GM23338 (cell line): ENCODE measurements around the gene NIPSNAP3A. TPM values are rescaled to one million over a fixed set of nuclear protein-coding genes. Genes with fewer than 3 reads are reported as not detected.
A peak's percentile ranks its signal among the peaks of the same experiment; 100 is the strongest.

Experiments
- ATAC-seq: fragments of 200-7000 bp; cut with Tn5 transposase; 3 replicates; pipeline ENCODE4 v1.9.1; 2020
- DNase-seq: peaks from one replicate; pipeline ENCODE4 v3.0.0-alpha.2; 2015; ENCODE audit warnings: low spot score
- H2AFZ ChIP-seq: fragments of 200-600 bp; sonication (generic); 2 replicates; pipeline ENCODE4 v1.8.0; 2016; ENCODE audit warnings: antibody characterized with exemption, mild to moderate bottlenecking, moderate library complexity
- H3F3A ChIP-seq: fragments of 200-600 bp; sonication (generic); replicated peaks from 2 replicates; pipeline ENCODE4 v1.8.0; 2017; ENCODE audit warnings: antibody characterized with exemption, mixed run types, low read depth
- H3K27ac ChIP-seq: fragments of 200-600 bp; sonication (generic); 2 replicates; pipeline ENCODE4 v1.6.1; 2016; ENCODE audit warnings: low read depth
- H3K27me3 ChIP-seq: fragments of 200-600 bp; sonication (generic); 2 replicates; pipeline ENCODE4 v1.8.0; 2016; ENCODE audit warnings: mild to moderate bottlenecking, mixed run types, moderate library complexity; ENCODE audit not compliant: insufficient read depth
- H3K36me3 ChIP-seq: fragments of 200-600 bp; sonication (generic); 2 replicates; pipeline ENCODE4 v1.8.0; 2016; ENCODE audit warnings: mild to moderate bottlenecking; ENCODE audit not compliant: insufficient read depth
- H3K4me1 ChIP-seq: fragments of 200-600 bp; sonication (generic); 2 replicates; pipeline ENCODE4 v1.8.0; 2016; ENCODE audit warnings: mild to moderate bottlenecking, moderate library complexity; ENCODE audit not compliant: insufficient read depth
- H3K4me2 ChIP-seq: fragments of 200-600 bp; sonication (generic); 2 replicates; pipeline ENCODE4 v1.7.1; 2017; ENCODE audit warnings: mixed run types
- H3K4me3 ChIP-seq: fragments of 200-600 bp; sonication (generic); 2 replicates; pipeline ENCODE4 v1.6.1; 2016; ENCODE audit warnings: mixed run types
- H3K79me2 ChIP-seq: fragments of 200-600 bp; sonication (generic); replicated peaks from 2 replicates; pipeline ENCODE4 v1.8.0; 2017; ENCODE audit warnings: mild to moderate bottlenecking; ENCODE audit not compliant: insufficient read depth
- H3K9me2 ChIP-seq: fragments of 200-600 bp; sonication (generic); 2 replicates; pipeline ENCODE4 v1.8.0; 2017; ENCODE audit not compliant: insufficient read depth
- H4K20me1 ChIP-seq: fragments of 200-600 bp; sonication (generic); replicated peaks from 2 replicates; pipeline ENCODE4 v1.8.0; 2017; ENCODE audit warnings: mild to moderate bottlenecking; ENCODE audit not compliant: insufficient read depth
- H3K27ac Mint-ChIP-seq: 2 replicates; pipeline ENCODE4 v1.8.0; 2020; ENCODE audit warnings: inconsistent platforms, mild to moderate bottlenecking, moderate library complexity, mixed read lengths
- H3K27me3 Mint-ChIP-seq: 3 replicates; pipeline ENCODE4 v1.8.0; 2022; ENCODE audit warnings: low read depth, mild to moderate bottlenecking, moderate library complexity, mixed read lengths, inconsistent platforms; ENCODE audit not compliant: insufficient read depth, poor library complexity
- H3K36me3 Mint-ChIP-seq: 3 replicates; pipeline ENCODE4 v1.8.0; 2021; ENCODE audit warnings: low read depth, mild to moderate bottlenecking, inconsistent platforms, moderate library complexity, mixed read lengths
- H3K4me1 Mint-ChIP-seq: 3 replicates; pipeline ENCODE4 v1.8.0; 2020; ENCODE audit warnings: mild to moderate bottlenecking, inconsistent platforms, mixed read lengths
- H3K4me3 Mint-ChIP-seq: 3 replicates; pipeline ENCODE4 v1.8.0; 2021; ENCODE audit warnings: moderate library complexity, mild to moderate bottlenecking, inconsistent platforms, mixed read lengths
- H3K9me3 Mint-ChIP-seq: 3 replicates; pipeline ENCODE4 v1.8.0; 2020; ENCODE audit warnings: moderate library complexity, mild to moderate bottlenecking, inconsistent platforms, mixed read lengths
- CREB1 ChIP-seq: fragments of 250-450 bp; sonication (Bioruptor Pico); IDR thresholded peaks from 2 replicates; pipeline ENCODE4 v1.5.0; 2020; ENCODE audit warnings: low read depth, mild to moderate bottlenecking, moderate library complexity
- EZH2 ChIP-seq: fragments of 200-600 bp; sonication (generic); IDR thresholded peaks from one replicate; pipeline ENCODE4 v1.8.0; 2017; ENCODE audit warnings: antibody characterized with exemption, mild to moderate bottlenecking, low read depth; ENCODE audit not compliant: unreplicated experiment
- EZH2phosphoT487 ChIP-seq: fragments of 200-600 bp; sonication (generic); IDR thresholded peaks from one replicate; pipeline ENCODE4 v1.8.1; 2018; ENCODE audit warnings: antibody characterized with exemption; ENCODE audit not compliant: unreplicated experiment
- JUNB ChIP-seq: IDR thresholded peaks from one replicate; pipeline ENCODE4 v1.6.1; 2016; ENCODE audit warnings: antibody characterized with exemption; ENCODE audit not compliant: unreplicated experiment
- NANOG ChIP-seq: IDR thresholded peaks from 2 replicates; pipeline ENCODE4 v1.6.1; 2016; ENCODE audit warnings: antibody characterized with exemption, borderline replicate concordance
- POLR2AphosphoS5 ChIP-seq: IDR thresholded peaks from 2 replicates; pipeline ENCODE4 v1.6.1; 2016; ENCODE audit warnings: antibody characterized with exemption, low read depth
- STAT1 ChIP-seq: IDR thresholded peaks from one replicate; pipeline ENCODE4 v1.6.1; 2016; ENCODE audit warnings: antibody characterized with exemption; ENCODE audit not compliant: unreplicated experiment
- ZNF114 ChIP-seq: fragments of 250-450 bp; sonication (Bioruptor Pico); IDR thresholded peaks from 2 replicates; pipeline ENCODE4 v1.5.0; 2020; ENCODE audit warnings: mild to moderate bottlenecking, moderate library complexity
- ZNF331 ChIP-seq: fragments of 250-450 bp; sonication (Bioruptor Pico); IDR thresholded peaks from 2 replicates; pipeline ENCODE4 v1.5.0; 2020; ENCODE audit warnings: low read depth, mild to moderate bottlenecking, moderate library complexity
- polyA plus RNA-seq: library from polyadenylated mRNA; unstranded; fragments of >200 nt; fragmentation: Nextera tagmentation; extraction: Ambion mirVana; gene quantifications from 2 replicates; pipeline ENCODE4 v1.2.1, GENCODE V29; 2016
- total RNA-seq: library from RNA; depleted of rRNA; stranded (reverse); fragments of >200 nt; shearing (Covaris generic); gene quantifications from 2 replicates; pipeline ENCODE4 v1.2.3, GENCODE V29; 2014
- TF ChIP-seq, protein P1 (sequence below): IDR thresholded peaks from one replicate; pipeline ENCODE4 v1.6.1; 2018; ENCODE audit warnings: antibody characterized with exemption; ENCODE audit not compliant: unreplicated experiment
- TF ChIP-seq, protein P2 (sequence below): IDR thresholded peaks from 2 replicates; pipeline ENCODE4 v1.6.1; 2016; ENCODE audit warnings: antibody characterized with exemption
- TF ChIP-seq, protein P3 (sequence below), 2 experiments: fragments of 200-600 bp in 1 of 2; sonication (generic) in 1 of 2; conservative IDR thresholded peaks; 2 replicates each; pipeline versions ENCODE4 v1.5.1 to v1.6.1; 2016 to 2017; ENCODE audit warnings: antibody characterized with exemption in 2 of 2, low read depth in 2 of 2, mild to moderate bottlenecking in 2 of 2, moderate library complexity in 1 of 2
- TF ChIP-seq, protein P4 (sequence below): fragments of 250-450 bp; sonication (Bioruptor Pico); IDR thresholded peaks from 2 replicates; pipeline ENCODE4 v1.5.0; 2020; ENCODE audit warnings: mild to moderate bottlenecking, moderate library complexity

NIPSNAP3A gene
- total and polyA plus RNA-seq, 2 experiments from 2014 or later, result 9.6 to 13.0 TPM

DNA sequence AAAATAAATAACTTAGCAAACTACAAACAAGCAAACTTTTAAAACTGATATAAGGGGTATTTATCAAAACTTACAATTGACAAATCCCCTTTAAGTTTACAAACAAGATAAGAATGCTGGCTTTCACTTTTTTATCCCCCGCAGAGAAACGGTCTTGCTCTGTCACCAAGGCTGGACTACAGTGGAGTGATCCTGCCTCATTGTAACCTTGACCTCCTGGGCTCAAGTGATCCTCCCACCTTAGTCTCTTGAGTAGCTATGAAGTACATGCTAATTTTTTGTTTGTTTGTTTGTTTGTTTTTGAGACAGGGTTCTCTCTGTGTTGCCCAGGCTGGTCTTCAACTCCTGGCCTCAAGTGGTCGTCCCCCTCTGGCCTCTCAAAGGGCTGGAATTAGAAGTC is 9.0 kb upstream of the NIPSNAP3A start:
- Histone ChIP-seq H3K4me1 (no peaks in the 10 kb centered on the region), H2AFZ (no peak overlapping the region), H3K27me3 (no peaks in the 10 kb centered on the region), H3K4me3 (no peak overlapping the region), H3F3A (no peaks in the 10 kb centered on the region), H3K27ac (no peak overlapping the region), H3K4me2 (no peak overlapping the region), H3K36me3 (no peaks in the 10 kb centered on the region), H3K9me2 (no peaks in the 10 kb centered on the region), H3K79me2 (no peaks in the 10 kb centered on the region), H4K20me1 (no peaks in the 10 kb centered on the region)
- Mint-ChIP-seq H3K4me1 (peaks cover 4% of the 10 kb centered on the region; the same call in 1 of the 3 replicates), H3K36me3 (no peaks in the 10 kb centered on the region), H3K27me3 (peaks cover 6% of the 10 kb centered on the region), H3K9me3 (no peaks in the 10 kb centered on the region), H3K27ac (peak overlapping the region; percentile 2; the same call in 1 of the 2 replicates), H3K4me3 (no peak overlapping the region)
- no peak for TF ChIP-seq NANOG
- TF ChIP-seq EZH2, result no peak
- TF ChIP-seq JUNB, result no peak
- TF ChIP-seq, protein P1, sequence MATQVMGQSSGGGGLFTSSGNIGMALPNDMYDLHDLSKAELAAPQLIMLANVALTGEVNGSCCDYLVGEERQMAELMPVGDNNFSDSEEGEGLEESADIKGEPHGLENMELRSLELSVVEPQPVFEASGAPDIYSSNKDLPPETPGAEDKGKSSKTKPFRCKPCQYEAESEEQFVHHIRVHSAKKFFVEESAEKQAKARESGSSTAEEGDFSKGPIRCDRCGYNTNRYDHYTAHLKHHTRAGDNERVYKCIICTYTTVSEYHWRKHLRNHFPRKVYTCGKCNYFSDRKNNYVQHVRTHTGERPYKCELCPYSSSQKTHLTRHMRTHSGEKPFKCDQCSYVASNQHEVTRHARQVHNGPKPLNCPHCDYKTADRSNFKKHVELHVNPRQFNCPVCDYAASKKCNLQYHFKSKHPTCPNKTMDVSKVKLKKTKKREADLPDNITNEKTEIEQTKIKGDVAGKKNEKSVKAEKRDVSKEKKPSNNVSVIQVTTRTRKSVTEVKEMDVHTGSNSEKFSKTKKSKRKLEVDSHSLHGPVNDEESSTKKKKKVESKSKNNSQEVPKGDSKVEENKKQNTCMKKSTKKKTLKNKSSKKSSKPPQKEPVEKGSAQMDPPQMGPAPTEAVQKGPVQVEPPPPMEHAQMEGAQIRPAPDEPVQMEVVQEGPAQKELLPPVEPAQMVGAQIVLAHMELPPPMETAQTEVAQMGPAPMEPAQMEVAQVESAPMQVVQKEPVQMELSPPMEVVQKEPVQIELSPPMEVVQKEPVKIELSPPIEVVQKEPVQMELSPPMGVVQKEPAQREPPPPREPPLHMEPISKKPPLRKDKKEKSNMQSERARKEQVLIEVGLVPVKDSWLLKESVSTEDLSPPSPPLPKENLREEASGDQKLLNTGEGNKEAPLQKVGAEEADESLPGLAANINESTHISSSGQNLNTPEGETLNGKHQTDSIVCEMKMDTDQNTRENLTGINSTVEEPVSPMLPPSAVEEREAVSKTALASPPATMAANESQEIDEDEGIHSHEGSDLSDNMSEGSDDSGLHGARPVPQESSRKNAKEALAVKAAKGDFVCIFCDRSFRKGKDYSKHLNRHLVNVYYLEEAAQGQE, result no peak
- TF ChIP-seq, protein P2, sequence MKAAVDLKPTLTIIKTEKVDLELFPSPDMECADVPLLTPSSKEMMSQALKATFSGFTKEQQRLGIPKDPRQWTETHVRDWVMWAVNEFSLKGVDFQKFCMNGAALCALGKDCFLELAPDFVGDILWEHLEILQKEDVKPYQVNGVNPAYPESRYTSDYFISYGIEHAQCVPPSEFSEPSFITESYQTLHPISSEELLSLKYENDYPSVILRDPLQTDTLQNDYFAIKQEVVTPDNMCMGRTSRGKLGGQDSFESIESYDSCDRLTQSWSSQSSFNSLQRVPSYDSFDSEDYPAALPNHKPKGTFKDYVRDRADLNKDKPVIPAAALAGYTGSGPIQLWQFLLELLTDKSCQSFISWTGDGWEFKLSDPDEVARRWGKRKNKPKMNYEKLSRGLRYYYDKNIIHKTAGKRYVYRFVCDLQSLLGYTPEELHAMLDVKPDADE, result no peak
- no peak for TF ChIP-seq EZH2phosphoT487
- no peak for TF ChIP-seq STAT1
- TF ChIP-seq, protein P3, sequence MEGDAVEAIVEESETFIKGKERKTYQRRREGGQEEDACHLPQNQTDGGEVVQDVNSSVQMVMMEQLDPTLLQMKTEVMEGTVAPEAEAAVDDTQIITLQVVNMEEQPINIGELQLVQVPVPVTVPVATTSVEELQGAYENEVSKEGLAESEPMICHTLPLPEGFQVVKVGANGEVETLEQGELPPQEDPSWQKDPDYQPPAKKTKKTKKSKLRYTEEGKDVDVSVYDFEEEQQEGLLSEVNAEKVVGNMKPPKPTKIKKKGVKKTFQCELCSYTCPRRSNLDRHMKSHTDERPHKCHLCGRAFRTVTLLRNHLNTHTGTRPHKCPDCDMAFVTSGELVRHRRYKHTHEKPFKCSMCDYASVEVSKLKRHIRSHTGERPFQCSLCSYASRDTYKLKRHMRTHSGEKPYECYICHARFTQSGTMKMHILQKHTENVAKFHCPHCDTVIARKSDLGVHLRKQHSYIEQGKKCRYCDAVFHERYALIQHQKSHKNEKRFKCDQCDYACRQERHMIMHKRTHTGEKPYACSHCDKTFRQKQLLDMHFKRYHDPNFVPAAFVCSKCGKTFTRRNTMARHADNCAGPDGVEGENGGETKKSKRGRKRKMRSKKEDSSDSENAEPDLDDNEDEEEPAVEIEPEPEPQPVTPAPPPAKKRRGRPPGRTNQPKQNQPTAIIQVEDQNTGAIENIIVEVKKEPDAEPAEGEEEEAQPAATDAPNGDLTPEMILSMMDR (conservative IDR thresholded peaks at IDR 0.05; ENCODE audit: low read depth in 2 of 2), result no peak
- TF ChIP-seq ZNF114 (CRISPR knock-in tag), result no peak
- no peak for TF ChIP-seq ZNF331 (CRISPR knock-in tag)
- no peak for TF ChIP-seq POLR2AphosphoS5
- no peak for TF ChIP-seq CREB1 (CRISPR knock-in tag)
- TF ChIP-seq, protein P4, sequence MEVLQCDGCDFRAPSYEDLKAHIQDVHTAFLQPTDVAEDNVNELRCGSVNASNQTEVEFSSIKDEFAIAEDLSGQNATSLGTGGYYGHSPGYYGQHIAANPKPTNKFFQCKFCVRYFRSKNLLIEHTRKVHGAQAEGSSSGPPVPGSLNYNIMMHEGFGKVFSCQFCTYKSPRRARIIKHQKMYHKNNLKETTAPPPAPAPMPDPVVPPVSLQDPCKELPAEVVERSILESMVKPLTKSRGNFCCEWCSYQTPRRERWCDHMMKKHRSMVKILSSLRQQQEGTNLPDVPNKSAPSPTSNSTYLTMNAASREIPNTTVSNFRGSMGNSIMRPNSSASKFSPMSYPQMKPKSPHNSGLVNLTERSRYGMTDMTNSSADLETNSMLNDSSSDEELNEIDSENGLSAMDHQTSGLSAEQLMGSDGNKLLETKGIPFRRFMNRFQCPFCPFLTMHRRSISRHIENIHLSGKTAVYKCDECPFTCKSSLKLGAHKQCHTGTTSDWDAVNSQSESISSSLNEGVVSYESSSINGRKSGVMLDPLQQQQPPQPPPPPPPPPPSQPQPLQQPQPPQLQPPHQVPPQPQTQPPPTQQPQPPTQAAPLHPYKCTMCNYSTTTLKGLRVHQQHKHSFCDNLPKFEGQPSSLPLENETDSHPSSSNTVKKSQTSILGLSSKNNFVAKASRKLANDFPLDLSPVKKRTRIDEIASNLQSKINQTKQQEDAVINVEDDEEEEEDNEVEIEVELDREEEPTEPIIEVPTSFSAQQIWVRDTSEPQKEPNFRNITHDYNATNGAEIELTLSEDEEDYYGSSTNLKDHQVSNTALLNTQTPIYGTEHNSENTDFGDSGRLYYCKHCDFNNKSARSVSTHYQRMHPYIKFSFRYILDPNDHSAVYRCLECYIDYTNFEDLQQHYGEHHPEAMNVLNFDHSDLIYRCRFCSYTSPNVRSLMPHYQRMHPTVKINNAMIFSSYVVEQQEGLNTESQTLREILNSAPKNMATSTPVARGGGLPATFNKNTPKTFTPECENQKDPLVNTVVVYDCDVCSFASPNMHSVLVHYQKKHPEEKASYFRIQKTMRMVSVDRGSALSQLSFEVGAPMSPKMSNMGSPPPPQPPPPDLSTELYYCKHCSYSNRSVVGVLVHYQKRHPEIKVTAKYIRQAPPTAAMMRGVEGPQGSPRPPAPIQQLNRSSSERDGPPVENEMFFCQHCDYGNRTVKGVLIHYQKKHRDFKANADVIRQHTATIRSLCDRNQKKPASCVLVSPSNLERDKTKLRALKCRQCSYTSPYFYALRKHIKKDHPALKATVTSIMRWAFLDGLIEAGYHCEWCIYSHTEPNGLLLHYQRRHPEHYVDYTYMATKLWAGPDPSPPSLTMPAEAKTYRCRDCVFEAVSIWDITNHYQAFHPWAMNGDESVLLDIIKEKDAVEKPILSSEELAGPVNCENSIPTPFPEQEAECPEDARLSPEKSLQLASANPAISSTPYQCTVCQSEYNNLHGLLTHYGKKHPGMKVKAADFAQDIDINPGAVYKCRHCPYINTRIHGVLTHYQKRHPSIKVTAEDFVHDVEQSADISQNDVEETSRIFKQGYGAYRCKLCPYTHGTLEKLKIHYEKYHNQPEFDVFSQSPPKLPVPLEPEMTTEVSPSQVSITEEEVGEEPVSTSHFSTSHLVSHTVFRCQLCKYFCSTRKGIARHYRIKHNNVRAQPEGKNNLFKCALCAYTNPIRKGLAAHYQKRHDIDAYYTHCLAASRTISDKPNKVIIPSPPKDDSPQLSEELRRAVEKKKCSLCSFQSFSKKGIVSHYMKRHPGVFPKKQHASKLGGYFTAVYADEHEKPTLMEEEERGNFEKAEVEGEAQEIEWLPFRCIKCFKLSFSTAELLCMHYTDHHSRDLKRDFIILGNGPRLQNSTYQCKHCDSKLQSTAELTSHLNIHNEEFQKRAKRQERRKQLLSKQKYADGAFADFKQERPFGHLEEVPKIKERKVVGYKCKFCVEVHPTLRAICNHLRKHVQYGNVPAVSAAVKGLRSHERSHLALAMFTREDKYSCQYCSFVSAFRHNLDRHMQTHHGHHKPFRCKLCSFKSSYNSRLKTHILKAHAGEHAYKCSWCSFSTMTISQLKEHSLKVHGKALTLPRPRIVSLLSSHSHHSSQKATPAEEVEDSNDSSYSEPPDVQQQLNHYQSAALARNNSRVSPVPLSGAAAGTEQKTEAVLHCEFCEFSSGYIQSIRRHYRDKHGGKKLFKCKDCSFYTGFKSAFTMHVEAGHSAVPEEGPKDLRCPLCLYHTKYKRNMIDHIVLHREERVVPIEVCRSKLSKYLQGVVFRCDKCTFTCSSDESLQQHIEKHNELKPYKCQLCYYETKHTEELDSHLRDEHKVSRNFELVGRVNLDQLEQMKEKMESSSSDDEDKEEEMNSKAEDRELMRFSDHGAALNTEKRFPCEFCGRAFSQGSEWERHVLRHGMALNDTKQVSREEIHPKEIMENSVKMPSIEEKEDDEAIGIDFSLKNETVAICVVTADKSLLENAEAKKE (CRISPR knock-in tag), result no peak
- DNase-seq (no peak), ATAC-seq (no peak)
